Caki2 (cell line): ENCODE results near the gene ZFAND5. TPM values are rescaled to one million over a fixed set of nuclear protein-coding genes. Genes with fewer than 3 reads are reported as not detected.
A peak's percentile ranks its signal among the peaks of the same experiment; 100 is the strongest.

Experiments used
- DNase-seq: peaks from one replicate; pipeline ENCODE4 v3.0.0-alpha.2; 2015; ENCODE audit warnings: low read depth
- in situ Hi-C: cut with HindIII; loops from 2 replicates; pipeline ENCODE4 v1.10.0; 2016; ENCODE audit warnings: low sequenced_read_pairs, low pct_unique_long_range_greater_than_20kb, mixed read lengths
- total RNA-seq: library from RNA; depleted of rRNA; stranded (reverse); fragments of >200 nt; shearing (Covaris generic); gene quantifications from 2 replicates; pipeline ENCODE4 v1.2.3, GENCODE V29; 2014; ENCODE audit warnings: low replicate concordance; rRNA removed

Gene ZFAND5, protein sequence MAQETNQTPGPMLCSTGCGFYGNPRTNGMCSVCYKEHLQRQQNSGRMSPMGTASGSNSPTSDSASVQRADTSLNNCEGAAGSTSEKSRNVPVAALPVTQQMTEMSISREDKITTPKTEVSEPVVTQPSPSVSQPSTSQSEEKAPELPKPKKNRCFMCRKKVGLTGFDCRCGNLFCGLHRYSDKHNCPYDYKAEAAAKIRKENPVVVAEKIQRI
- 78.8 and 92.5 TPM in 2 replicates for total RNA-seq

- peak; percentile 96 for DNase-seq
- in situ Hi-C loops: no loop called here
Observed at GRCh38 chr9:72364679-72365524, at the start of gene ZFAND5. ZFAND5 (minus strand) TSS chr9:72365208; CDS start chr9:72360778, 4,430 bp downstream.

GRCh38 chr9:72412483-72413040 lies 47.6 kb upstream of the ZFAND5 start:
- DNase-seq: no peak
- in situ Hi-C loops: no loop called here

- in situ Hi-C loops: no loop called here
Observed at GRCh38 chr9:72410214-72410613, 45.2 kb upstream of the ZFAND5 start.

GRCh38 chr9:72407114-72407513 lies 42.1 kb upstream of the ZFAND5 start:
- no peak for DNase-seq

More at GRCh38 chr9:72410214-72410613, 45.2 kb upstream of the ZFAND5 start:
- no peak for DNase-seq

GRCh38 chr9:72402744-72403143 lies 37.7 kb upstream of the ZFAND5 start:
- in situ Hi-C loops: no loop called here
- DNase-seq: no peak

More at GRCh38 chr9:72407114-72407513, 42.1 kb upstream of the ZFAND5 start:
- in situ Hi-C loops: no loop called here

DNA sequence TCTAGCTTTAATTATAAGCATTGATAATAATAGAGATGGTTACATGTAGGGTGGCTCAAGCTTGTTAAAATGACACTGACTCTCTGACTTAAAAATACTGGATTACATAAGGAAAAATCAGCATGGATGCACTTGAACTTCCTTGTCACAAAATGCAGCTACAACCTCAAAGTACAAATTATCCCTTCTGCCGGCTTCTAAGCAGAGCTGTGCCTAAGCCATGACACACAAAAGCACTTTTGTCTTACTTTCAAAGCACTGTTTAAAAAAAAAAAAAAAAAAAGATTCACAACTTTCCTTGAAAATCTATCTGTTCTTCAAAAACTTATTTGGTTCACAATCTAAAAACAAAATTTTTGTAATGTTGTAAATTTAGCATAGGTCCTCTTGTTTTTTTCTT lies 36.4 kb upstream of the ZFAND5 start:
- no peak for DNase-seq
- in situ Hi-C loops: no loop called here

DNA sequence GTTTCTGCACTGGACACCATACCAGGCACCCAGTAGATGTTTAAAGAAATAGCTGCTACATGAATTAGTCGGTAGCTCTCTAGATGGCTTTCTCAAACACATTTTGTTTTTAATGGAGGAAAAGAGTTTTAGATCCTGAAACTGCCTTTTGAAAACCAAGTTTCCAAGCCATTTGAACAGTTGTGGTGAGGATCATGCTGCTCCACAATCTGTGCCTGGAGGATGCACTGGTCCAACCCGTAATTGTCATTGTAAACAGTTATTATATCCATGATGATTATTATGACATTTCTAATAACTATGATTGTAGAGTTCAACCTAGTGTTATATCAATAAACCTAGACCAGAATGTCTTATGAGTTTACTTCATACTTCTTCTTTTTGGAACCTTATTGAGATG lies 35.9 kb upstream of the ZFAND5 start:
- in situ Hi-C loops: no loop called here
- DNase-seq: no peak

- in situ Hi-C loops: no loop called here
- DNase-seq: no peak
Observed at GRCh38 chr9:72399391-72399790, 34.4 kb upstream of the ZFAND5 start.

- DNase-seq: peak; percentile 48
- in situ Hi-C loops: no loop called here
Observed at GRCh38 chr9:72396247-72397091, 31.5 kb upstream of the ZFAND5 start.

GRCh38 chr9:72394066-72394465 lies 29.1 kb upstream of the ZFAND5 start:
- DNase-seq: no peak
- in situ Hi-C loops: no loop called here

GRCh38 chr9:72390907-72391306 lies 25.9 kb upstream of the ZFAND5 start:
- DNase-seq: no peak
- in situ Hi-C loops: no loop called here

DNA sequence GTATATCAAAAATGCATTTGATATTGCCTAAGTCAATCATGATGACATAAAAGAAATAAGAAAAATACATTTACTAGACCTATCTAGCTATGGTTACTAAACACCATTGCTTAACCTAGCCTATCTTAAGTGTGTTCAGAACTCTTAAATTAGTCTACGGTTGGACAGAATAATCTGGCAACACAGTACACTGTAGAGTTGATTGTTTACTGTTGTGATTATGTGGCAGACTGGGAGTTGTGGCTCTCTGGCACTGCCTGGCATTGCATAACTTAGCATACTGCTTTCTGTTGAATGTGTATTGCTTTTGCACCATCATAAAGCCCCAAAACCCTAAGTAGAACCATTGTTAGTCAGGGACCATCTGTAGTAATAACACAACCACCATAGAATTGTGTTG lies 21.2 kb upstream of the ZFAND5 start:
- DNase-seq: no peak
- in situ Hi-C loops: no loop called here

- no peak for DNase-seq
- in situ Hi-C loops: no loop called here
Observed at GRCh38 chr9:72384710-72385485, 19.9 kb upstream of the ZFAND5 start.

DNA sequence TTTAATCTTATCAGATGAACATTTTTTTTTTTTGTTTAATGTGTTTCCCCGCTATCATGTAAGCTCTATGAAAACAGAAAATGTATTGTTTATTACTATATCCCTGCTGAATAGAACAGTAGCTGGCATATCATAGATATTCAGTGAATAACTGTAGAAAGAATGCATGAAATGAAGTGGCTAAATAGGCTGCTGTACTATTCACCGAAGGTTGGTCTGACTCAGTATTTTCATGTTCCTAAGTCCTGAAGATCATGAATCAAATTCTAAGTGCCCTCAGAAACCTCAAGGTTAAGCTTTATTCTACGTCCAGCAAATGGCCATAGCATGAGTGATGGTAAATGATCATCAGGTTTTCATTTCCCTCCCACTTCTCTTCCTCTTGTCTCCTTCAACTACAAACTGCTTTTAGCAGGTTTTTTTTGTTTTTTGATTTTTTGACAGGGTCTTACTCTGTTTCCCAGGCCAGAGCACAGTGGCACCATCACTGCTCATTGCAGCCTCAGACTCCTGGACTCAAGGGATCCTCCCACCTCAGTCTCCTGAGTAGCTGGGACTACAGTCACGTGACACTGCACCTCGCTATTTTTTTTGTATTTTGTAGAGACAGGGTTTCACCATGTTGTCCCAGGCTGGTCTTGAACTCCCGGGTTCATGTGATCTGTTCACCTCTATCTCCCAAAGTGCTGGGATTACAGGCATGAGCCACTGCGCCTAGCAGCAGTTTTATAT lies 19.1 kb upstream of the ZFAND5 start:
- peak; percentile 28 for DNase-seq
- in situ Hi-C loops: no loop called here

GRCh38 chr9:72382405-72382804 lies 17.4 kb upstream of the ZFAND5 start:
- in situ Hi-C loops: no loop called here
- no peak for DNase-seq

DNA sequence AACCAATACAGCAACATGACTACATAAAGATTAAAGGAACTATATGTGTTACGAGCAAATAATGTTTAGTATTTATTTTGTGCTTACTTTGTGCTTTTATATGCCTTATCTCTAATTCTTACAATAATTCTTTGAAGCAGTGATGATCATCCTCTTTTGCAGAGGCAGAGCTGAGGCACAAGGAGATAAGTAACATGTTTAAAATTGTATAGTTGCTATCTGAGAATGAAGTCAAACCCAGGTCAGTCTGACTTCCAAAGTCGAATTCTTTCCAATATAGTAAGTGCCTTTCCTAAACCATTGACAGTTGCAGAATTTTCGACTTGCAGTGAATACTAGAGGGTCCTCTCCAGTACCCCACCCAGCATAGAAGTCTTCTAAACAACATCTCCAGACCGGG lies 12.0 kb upstream of the ZFAND5 start:
- in situ Hi-C loops: no loop called here
- no peak for DNase-seq

DNA sequence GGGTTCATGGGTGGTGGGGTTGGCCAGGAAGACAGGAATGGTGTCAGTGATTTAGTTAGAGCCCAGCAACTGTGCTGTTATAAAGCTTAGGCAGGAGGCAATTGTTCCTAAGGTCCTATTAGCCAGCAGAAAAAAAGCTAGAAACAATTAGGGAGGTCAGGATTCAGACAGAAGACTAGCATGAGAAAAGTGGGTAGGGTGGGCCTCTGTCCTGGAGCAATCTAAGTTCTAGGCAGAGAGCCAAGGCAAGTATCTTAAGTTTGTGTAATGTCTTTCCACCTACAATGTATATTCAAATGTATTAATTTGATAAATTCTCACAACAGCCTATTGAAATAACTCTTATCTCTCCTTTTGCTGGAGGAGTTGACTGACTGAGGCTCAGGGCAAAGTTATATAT lies 6.1 kb upstream of the ZFAND5 start:
- DNase-seq: no peak
- in situ Hi-C loops: no loop called here
